CD4-positive, alpha-beta T cell treated with Interleukin-15 for 4 hours (primary cell): ENCODE data around the gene GPD2.

Experiments used
- DNase-seq: peaks from one replicate; pipeline ENCODE4 v3.0.0-alpha.2; 2020; ENCODE audit warnings: low spot score

Gene GPD2

GRCh38 chr2:156435718-156436496 is at the start of gene GPD2:
Gene GPD2 (plus strand): TSS chr2:156436379. CDS start chr2:156476106, 39,727 bp downstream.
- DNase-seq: peak; percentile 49

- DNase-seq: no peak
These were observed 42.0 kb upstream of the GPD2 start for GRCh38 chr2:156394033-156394741.

- DNase-seq: no peak
These were observed 40.1 kb upstream of the GPD2 start for GRCh38 chr2:156396126-156396525.

- no peak for DNase-seq
These were observed 39.0 kb upstream of the GPD2 start for GRCh38 chr2:156397229-156397628.

GRCh38 chr2:156398176-156398575 is 38.0 kb upstream of the GPD2 start:
- DNase-seq: no peak

GRCh38 chr2:156399224-156399949 is 36.8 kb upstream of the GPD2 start:
- no peak for DNase-seq

- DNase-seq: peak; percentile 46
These were observed 36.1 kb upstream of the GPD2 start for GRCh38 chr2:156399950-156400705.

GRCh38 chr2:156400706-156401678 is 35.2 kb upstream of the GPD2 start:
- DNase-seq: peak; percentile 88

GRCh38 chr2:156401861-156402260 is 34.3 kb upstream of the GPD2 start:
- no peak for DNase-seq

- peak; percentile 2 for DNase-seq
These were observed 30.6 kb upstream of the GPD2 start for GRCh38 chr2:156405586-156405985.

- no peak for DNase-seq
These were observed 24.3 kb upstream of the GPD2 start for GRCh38 chr2:156411835-156412234.

GRCh38 chr2:156421851-156422250 is 14.3 kb upstream of the GPD2 start:
- no peak for DNase-seq

- no peak for DNase-seq
These were observed 12.4 kb upstream of the GPD2 start for GRCh38 chr2:156423674-156424282.

- no peak for DNase-seq
These were observed 9.1 kb upstream of the GPD2 start for GRCh38 chr2:156427074-156427473.

- no peak for DNase-seq
These were observed 7.0 kb upstream of the GPD2 start for GRCh38 chr2:156429211-156429610.

GRCh38 chr2:156430236-156430979 is 5.8 kb upstream of the GPD2 start:
- no peak for DNase-seq

GRCh38 chr2:156430980-156431358 is 5.2 kb upstream of the GPD2 start:
- DNase-seq: no peak

- peak; percentile 13 for DNase-seq
These were observed 1.5 kb upstream of the GPD2 start for GRCh38 chr2:156434461-156435291.

GRCh38 chr2:156435396-156435717 is 822 bp upstream of the GPD2 start:
- no peak for DNase-seq
